Stimulated activated CD4-positive, alpha-beta T cell treated with anti-CD3 and anti-CD28 coated beads, Interleukin-1b, Interleukin-23, amount 100 ng/mL, for 24 hours (primary cell): ENCODE data around the gene PLA2G2D.

Source experiments
- DNase-seq, 4 experiments: peaks; one replicate each; pipeline ENCODE4 v3.0.0-alpha.2; 2020; ENCODE audit warnings: low read depth in 4 of 4, low spot score in 1 of 4

PLA2G2D gene

DNA sequence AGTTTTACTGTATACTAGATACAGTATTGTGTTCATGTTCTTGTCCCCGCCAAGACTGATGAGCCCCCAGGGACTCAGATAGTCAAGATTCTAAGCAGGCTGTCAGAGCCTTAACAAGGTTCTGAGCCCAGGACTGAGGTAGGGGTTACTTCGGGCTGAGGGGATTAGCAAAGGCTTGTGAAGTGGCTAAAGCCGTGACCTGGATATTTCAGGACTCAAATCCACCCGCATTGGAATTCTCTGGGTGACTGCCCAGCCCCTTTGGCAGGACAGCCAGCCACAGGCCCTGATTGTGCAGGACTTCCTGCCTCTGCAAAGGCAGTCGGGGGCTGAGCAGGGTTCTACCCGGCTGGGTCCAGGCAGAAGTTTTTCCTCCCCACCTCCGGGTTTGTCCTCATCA lies 49.5 kb downstream of the PLA2G2D start, which contains the start of gene PLA2G5:
PLA2G5 (plus strand) TSS at position 321 of the 400 bp plus-strand sequence. CDS start 14,637 bp downstream, outside the sequence.
- no peak for DNase-seq

GRCh38 chr1:20068722-20069121 lies 50.6 kb downstream of the PLA2G2D start:
- DNase-seq: no peak

DNA sequence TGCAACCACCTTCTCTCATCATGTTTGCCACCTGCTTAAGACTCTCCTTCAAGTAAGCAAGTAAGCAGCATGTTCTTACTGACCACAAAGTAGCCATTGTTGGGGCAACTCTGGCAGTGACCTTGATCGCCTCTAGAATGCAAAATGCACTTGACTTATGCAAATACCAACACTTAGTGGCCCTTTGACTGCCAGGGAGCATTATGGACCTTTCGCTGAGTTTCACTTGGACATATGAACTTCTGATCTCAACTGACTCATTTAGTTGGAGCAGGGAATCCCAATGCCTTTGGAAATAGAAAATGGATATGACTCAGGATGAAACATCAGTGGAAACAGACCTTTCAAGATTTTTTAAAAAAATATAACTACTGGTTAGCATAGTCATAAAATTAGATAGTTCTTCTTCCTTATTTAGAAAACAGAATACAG lies 55.5 kb downstream of the PLA2G2D start:
- DNase-seq: no peak
